ENCODE data around the gene GJC3.

Gene GJC3

GRCh38 chr7:99927536-99927935 is 1.9 kb downstream of the GJC3 start:
- TF ChIP-seq CTCF (IDR thresholded peaks at IDR 0.05; ENCODE audit: insufficient read depth, low read depth, low read length, missing control alignments), result no peak
- H3K4me3 ChIP-seq (ENCODE audit: low read length), result no peak overlapping the region
- no peak for DNase-seq (ENCODE audit: low read depth)

- H3K4me3 ChIP-seq (ENCODE audit: low read length), result no peak overlapping the region
- TF ChIP-seq CTCF (IDR thresholded peaks at IDR 0.05; ENCODE audit: insufficient read depth, low read depth, low read length, missing control alignments), result no peak
- peak; percentile 80 for DNase-seq (ENCODE audit: low read depth)
Observed at GRCh38 chr7:99926321-99926720, 3.1 kb downstream of the GJC3 start.

- TF ChIP-seq CTCF (IDR thresholded peaks at IDR 0.05; ENCODE audit: insufficient read depth, low read depth, low read length, missing control alignments), result no peak
- no peak for DNase-seq (ENCODE audit: low read depth)
- no peak overlapping the region for H3K4me3 ChIP-seq (ENCODE audit: low read length)
Observed at GRCh38 chr7:99923200-99923599, 6.2 kb downstream of the GJC3 start.

GRCh38 chr7:99920149-99920548 is 9.3 kb downstream of the GJC3 start:
- no peak for TF ChIP-seq CTCF (IDR thresholded peaks at IDR 0.05; ENCODE audit: insufficient read depth, low read depth, low read length, missing control alignments)
- H3K4me3 ChIP-seq (ENCODE audit: low read length), result peak overlapping the region; percentile 89
- DNase-seq (ENCODE audit: low read depth), result no peak

- peak overlapping the region; percentile 89 for H3K4me3 ChIP-seq (ENCODE audit: low read length)
- DNase-seq (ENCODE audit: low read depth), result no peak
- no peak for TF ChIP-seq CTCF (IDR thresholded peaks at IDR 0.05; ENCODE audit: insufficient read depth, low read depth, low read length, missing control alignments)
Observed at GRCh38 chr7:99919814-99920112, 9.7 kb downstream of the GJC3 start.

- peak within 1 kb of the TSS; percentile 89 for H3K4me3 ChIP-seq (ENCODE audit: low read length)
- no peak for TF ChIP-seq CTCF (IDR thresholded peaks at IDR 0.05; ENCODE audit: insufficient read depth, low read depth, low read length, missing control alignments)
- peak; percentile 94 for DNase-seq (ENCODE audit: low read depth)
Observed at GRCh38 chr7:99918959-99919813, 10.2 kb downstream of the GJC3 start, which contains the start of gene TRIM4. Gene TRIM4, minus strand, starts transcription at chr7:99919530. Its CDS starts 129 bp downstream, at chr7:99919401.

- no peak overlapping the region for H3K4me3 ChIP-seq (ENCODE audit: low read length)
- no peak for DNase-seq (ENCODE audit: low read depth)
- no peak for TF ChIP-seq CTCF (IDR thresholded peaks at IDR 0.05; ENCODE audit: insufficient read depth, low read depth, low read length, missing control alignments)
Observed at GRCh38 chr7:99910976-99911375, 18.4 kb downstream of the GJC3 start.

Data from epithelial cell of esophagus (primary cell).